ENCODE results near the gene CCBE1.

DNA sequence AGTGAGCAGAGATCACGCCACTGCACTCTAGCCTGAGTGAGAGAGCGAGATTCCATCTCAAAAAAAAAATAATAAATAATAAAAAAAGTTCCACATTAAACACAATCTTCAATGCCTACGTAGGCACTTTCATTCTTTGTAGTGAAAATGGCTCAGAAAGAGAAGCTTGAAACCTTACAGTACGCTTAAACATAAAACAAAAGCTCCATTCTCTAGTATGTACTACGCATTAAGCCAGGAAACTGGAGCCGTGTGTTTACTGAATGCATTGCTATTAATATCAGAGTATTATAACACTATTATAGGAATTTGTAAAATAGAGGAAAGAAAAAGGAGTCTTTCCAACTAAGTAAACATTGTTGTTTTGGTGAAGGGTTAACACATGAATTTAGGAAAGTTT is 296.8 kb downstream of the CCBE1 start:
- TF ChIP-seq, protein P1, sequence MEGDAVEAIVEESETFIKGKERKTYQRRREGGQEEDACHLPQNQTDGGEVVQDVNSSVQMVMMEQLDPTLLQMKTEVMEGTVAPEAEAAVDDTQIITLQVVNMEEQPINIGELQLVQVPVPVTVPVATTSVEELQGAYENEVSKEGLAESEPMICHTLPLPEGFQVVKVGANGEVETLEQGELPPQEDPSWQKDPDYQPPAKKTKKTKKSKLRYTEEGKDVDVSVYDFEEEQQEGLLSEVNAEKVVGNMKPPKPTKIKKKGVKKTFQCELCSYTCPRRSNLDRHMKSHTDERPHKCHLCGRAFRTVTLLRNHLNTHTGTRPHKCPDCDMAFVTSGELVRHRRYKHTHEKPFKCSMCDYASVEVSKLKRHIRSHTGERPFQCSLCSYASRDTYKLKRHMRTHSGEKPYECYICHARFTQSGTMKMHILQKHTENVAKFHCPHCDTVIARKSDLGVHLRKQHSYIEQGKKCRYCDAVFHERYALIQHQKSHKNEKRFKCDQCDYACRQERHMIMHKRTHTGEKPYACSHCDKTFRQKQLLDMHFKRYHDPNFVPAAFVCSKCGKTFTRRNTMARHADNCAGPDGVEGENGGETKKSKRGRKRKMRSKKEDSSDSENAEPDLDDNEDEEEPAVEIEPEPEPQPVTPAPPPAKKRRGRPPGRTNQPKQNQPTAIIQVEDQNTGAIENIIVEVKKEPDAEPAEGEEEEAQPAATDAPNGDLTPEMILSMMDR (IDR thresholded peaks at IDR 0.05; ENCODE audit: insufficient read depth, low read length), result no peak
- no peak for TF ChIP-seq POLR2AphosphoS5 (IDR thresholded peaks at IDR 0.05; ENCODE audit: low read depth)
- TF ChIP-seq GABPA (IDR thresholded peaks at IDR 0.05; ENCODE audit: low read depth), result no peak
- TF ChIP-seq SPI1 (IDR thresholded peaks at IDR 0.05; ENCODE audit: borderline replicate concordance, low read depth), result no peak
- TF ChIP-seq, protein P2, sequence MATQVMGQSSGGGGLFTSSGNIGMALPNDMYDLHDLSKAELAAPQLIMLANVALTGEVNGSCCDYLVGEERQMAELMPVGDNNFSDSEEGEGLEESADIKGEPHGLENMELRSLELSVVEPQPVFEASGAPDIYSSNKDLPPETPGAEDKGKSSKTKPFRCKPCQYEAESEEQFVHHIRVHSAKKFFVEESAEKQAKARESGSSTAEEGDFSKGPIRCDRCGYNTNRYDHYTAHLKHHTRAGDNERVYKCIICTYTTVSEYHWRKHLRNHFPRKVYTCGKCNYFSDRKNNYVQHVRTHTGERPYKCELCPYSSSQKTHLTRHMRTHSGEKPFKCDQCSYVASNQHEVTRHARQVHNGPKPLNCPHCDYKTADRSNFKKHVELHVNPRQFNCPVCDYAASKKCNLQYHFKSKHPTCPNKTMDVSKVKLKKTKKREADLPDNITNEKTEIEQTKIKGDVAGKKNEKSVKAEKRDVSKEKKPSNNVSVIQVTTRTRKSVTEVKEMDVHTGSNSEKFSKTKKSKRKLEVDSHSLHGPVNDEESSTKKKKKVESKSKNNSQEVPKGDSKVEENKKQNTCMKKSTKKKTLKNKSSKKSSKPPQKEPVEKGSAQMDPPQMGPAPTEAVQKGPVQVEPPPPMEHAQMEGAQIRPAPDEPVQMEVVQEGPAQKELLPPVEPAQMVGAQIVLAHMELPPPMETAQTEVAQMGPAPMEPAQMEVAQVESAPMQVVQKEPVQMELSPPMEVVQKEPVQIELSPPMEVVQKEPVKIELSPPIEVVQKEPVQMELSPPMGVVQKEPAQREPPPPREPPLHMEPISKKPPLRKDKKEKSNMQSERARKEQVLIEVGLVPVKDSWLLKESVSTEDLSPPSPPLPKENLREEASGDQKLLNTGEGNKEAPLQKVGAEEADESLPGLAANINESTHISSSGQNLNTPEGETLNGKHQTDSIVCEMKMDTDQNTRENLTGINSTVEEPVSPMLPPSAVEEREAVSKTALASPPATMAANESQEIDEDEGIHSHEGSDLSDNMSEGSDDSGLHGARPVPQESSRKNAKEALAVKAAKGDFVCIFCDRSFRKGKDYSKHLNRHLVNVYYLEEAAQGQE (IDR thresholded peaks at IDR 0.05; ENCODE audit: insufficient replicate concordance, low read depth), result no peak

Data from HL-60 (cell line).